Measurements from ENCODE around the gene SLIT1. TPM values are rescaled to one million over a fixed set of nuclear protein-coding genes. Genes with fewer than 3 reads are reported as not detected.

The SLIT1 gene
- total and polyA plus RNA-seq, 2 of the 8 experiments (the other 6 are each of a cell fraction or from before 2014, with no cell fraction given), result 0.70 to 0.88 TPM

GRCh38 chr10:97032624-97033023 lies 153.1 kb downstream of the SLIT1 start:
- no peak for FAIRE-seq
- WGBS, 2 experiments (ENCODE audit: extremely low coverage in 1 of 2, insufficient coverage in 1 of 2, insufficient read length in 1 of 2, insufficient replicate concordance in 2 of 2, low coverage in 1 of 2, low lambda C conversion rate in 2 of 2, missing lambda C conversion rate in 1 of 2), result 55% methylated on average over 6 of the region's 7 CpGs; no CpG with 5 or more reads in 1 of the 2 experiments
- Histone ChIP-seq H3K9me3 (ENCODE audit: insufficient read depth in 2 of 2, low read depth in 1 of 2, low read length in 1 of 2) (no peaks in the 10 kb centered on the region), H3K23ac (ENCODE audit: insufficient read length) (no peak overlapping the region), H3K27ac (ENCODE audit: low read depth, low read length) (no peak overlapping the region), H3K4ac (replicated peaks; ENCODE audit: insufficient read length, low read depth, low read length) (no peak overlapping the region), H3K23me2 (ENCODE audit: low read depth, low read length) (no peaks in the 10 kb centered on the region; the same call in 1 of the 2 replicates), H3K4me2 (ENCODE audit: insufficient read depth in 1 of 2, low read depth in 2 of 2, low read length in 2 of 2) (peak overlapping the region; percentile 10 to 38; a peak in 2 of 4 replicates), H2BK15ac (ENCODE audit: low read length) (no peak overlapping the region), H4K91ac (replicated peaks; ENCODE audit: insufficient read length, low read length) (no peak overlapping the region), H3K4me1 (replicated peaks in 1 of 4; ENCODE audit: control insufficient read depth in 3 of 4, insufficient read depth in 4 of 4, low read length in 3 of 4) (peaks cover 4 to 15% (median 7%) of the 10 kb centered on the region in 4 experiments; a peak in 6 of 7 replicates), H4K5ac (ENCODE audit: insufficient read length, low read depth, low read length) (no peak overlapping the region), H3K56ac (replicated peaks; ENCODE audit: insufficient read length, low read depth, low read length) (no peak overlapping the region), H2BK12ac (ENCODE audit: low read depth, low read length) (no peak overlapping the region), H2BK20ac (ENCODE audit: low read length) (no peak overlapping the region), H4K8ac (ENCODE audit: extremely low read depth, insufficient read depth, low read length) (no peak overlapping the region; the same call in 1 of the 2 replicates), H3K14ac (ENCODE audit: insufficient read length) (no peak overlapping the region), H3K36me3 (ENCODE audit: control insufficient read depth in 2 of 4, insufficient read depth in 4 of 4, low read length in 3 of 4) (no peaks in the 10 kb centered on the region), H4K20me1 (replicated peaks in 1 of 2; ENCODE audit: control insufficient read depth in 1 of 2, insufficient read depth in 2 of 2, low read length in 2 of 2) (no peaks in the 10 kb centered on the region), H2AFZ (ENCODE audit: low read length) (peak overlapping the region; percentile 65; the same call in 1 of the 2 replicates), H2BK120ac (replicated peaks; ENCODE audit: low read depth, low read length) (no peak overlapping the region), H2BK5ac (ENCODE audit: low read depth, low read length) (no peak overlapping the region), H3K79me1 (ENCODE audit: low read depth, low read length) (no peaks in the 10 kb centered on the region), H2AK5ac (ENCODE audit: low read depth, low read length) (no peak overlapping the region), H3K4me3 (ENCODE audit: extremely low read depth in 1 of 4, insufficient read depth in 2 of 4, low read depth in 3 of 4, low read length in 4 of 4) (no peak overlapping the region; a peak in 1 of 8 replicates), H3K9ac (replicated peaks in 1 of 4; ENCODE audit: extremely low read depth in 1 of 4, low read depth in 3 of 4, low read length in 3 of 4) (no peak overlapping the region), H3K79me2 (ENCODE audit: control insufficient read depth in 1 of 2, insufficient read depth in 2 of 2, low read length in 2 of 2) (no peaks in the 10 kb centered on the region), H3K27me3 (replicated peaks in 1 of 4; ENCODE audit: control insufficient read depth in 3 of 4, extremely low read depth in 1 of 4, insufficient read depth in 3 of 4, low read length in 3 of 4) (no peaks in the 10 kb centered on the region; a peak in 1 of 7 replicates), H3K18ac (ENCODE audit: extremely low read depth, low read length) (no peak overlapping the region; the same call in 1 of the 2 replicates)
- DNase-seq (ENCODE audit: low read depth in 1 of 2, low spot score in 2 of 2), result no peak
- POLR2A ChIA-PET (ENCODE audit: partially characterized antibody), result interaction anchor here (0.7 kb wide), 1 partner anchor 14 kb away, joined by 3 read pairs; no protein-coding TSS in a partner anchor
- CTCF ChIA-PET (ENCODE audit: partially characterized antibody), result interaction anchor here (0.6 to 9.9 kb wide), 13 partner anchors 9 to 563 kb away, joined by 3 to 129 read pairs (median 4); no protein-coding TSS in a partner anchor
- TF ChIP-seq RBBP5 (IDR thresholded peaks at IDR 0.05; ENCODE audit: borderline replicate concordance, low read depth, low read length) (no peak), ZNF274 (IDR thresholded peaks at IDR 0.05; ENCODE audit: borderline replicate concordance, extremely low read depth, low read length) (no peak)

Measured in H1 (cell line).